Liver (tissue), 9 donors: Measurements from ENCODE around the gene ADGRV1. TPM values are rescaled to one million over a fixed set of nuclear protein-coding genes. Genes with fewer than 3 reads are reported as not detected.

ENCODE experiments used
- DNase-seq: peaks from one replicate; pipeline ENCODE4 v3.0.0-alpha.2; 2017; ENCODE audit warnings: low spot score
- H3K27ac ChIP-seq, 2 donors: one replicate each; pipeline ENCODE4 v1.7.0; 2013; ENCODE audit warnings: inconsistent platforms in 2 of 2, low read length in 2 of 2, control low read depth in 1 of 2, low read depth in 1 of 2, mild to moderate bottlenecking in 1 of 2
- H3K27me3 ChIP-seq, 4 donors: one replicate each; pipeline versions ENCODE4 v1.6.1 to v1.7.0; 2013; ENCODE audit warnings: low read length in 3 of 4, inconsistent platforms in 1 of 4, mild to moderate bottlenecking in 1 of 4, moderate library complexity in 1 of 4; ENCODE audit not compliant: control insufficient read depth in 4 of 4, insufficient read depth in 4 of 4
- H3K36me3 ChIP-seq, 4 donors: one replicate each; pipeline versions ENCODE4 v1.6.1 to v1.7.0; 2013; ENCODE audit warnings: low read length in 3 of 4, mild to moderate bottlenecking in 3 of 4, low read depth in 1 of 4, moderate library complexity in 1 of 4; ENCODE audit not compliant: control insufficient read depth in 4 of 4, insufficient read depth in 3 of 4
- H3K4me1 ChIP-seq, 4 donors: one replicate each; pipeline versions ENCODE4 v1.6.1 to v1.7.0; 2013; ENCODE audit warnings: low read length in 3 of 4, mild to moderate bottlenecking in 3 of 4, moderate library complexity in 1 of 4; ENCODE audit not compliant: control insufficient read depth in 4 of 4, insufficient read depth in 4 of 4
- H3K4me3 ChIP-seq, 3 donors: one replicate each; pipeline versions ENCODE4 v1.6.1 to v1.7.0; 2013; ENCODE audit warnings: low read length in 3 of 3, control low read depth in 1 of 3, low read depth in 1 of 3, mild to moderate bottlenecking in 1 of 3
- H3K9ac ChIP-seq, 2 donors: one replicate each; pipeline ENCODE4 v1.7.0; 2013; ENCODE audit warnings: low read length in 2 of 2, mild to moderate bottlenecking in 2 of 2, moderate library complexity in 2 of 2, control low read depth in 1 of 2, low read depth in 1 of 2
- H3K9me3 ChIP-seq, 4 donors: one replicate each; pipeline versions ENCODE4 v1.6.1 to v1.7.0; 2013; ENCODE audit warnings: low read length in 3 of 4; ENCODE audit not compliant: control insufficient read depth in 4 of 4
- CTCF ChIP-seq: fragments of 150-350 bp; IDR thresholded peaks from 2 replicates; pipeline ENCODE4 v1.5.1; 2017; ENCODE audit warnings: improper control_type of control experiment, low read depth, low read length; ENCODE audit not compliant: missing input control
- EGR1 ChIP-seq, 2 donors: IDR thresholded peaks; 2 replicates each; pipeline ENCODE4 v1.6.1; 2016 to 2018; ENCODE audit warnings: antibody characterized with exemption in 2 of 2, low read depth in 2 of 2
- FOXA1 ChIP-seq: IDR thresholded peaks from 2 replicates; pipeline ENCODE4 v1.6.1; 2016; ENCODE audit warnings: antibody characterized with exemption
- GABPA ChIP-seq, 2 donors: IDR thresholded peaks in 1 of 2; conservative IDR thresholded peaks in 1 of 2; 2 replicates each; pipeline ENCODE4 v1.6.1; 2016; ENCODE audit warnings: antibody characterized with exemption in 2 of 2, mild to moderate bottlenecking in 1 of 2, moderate library complexity in 1 of 2
- HNF4A ChIP-seq, 2 donors: conservative IDR thresholded peaks; 2 replicates each; pipeline ENCODE4 v1.6.1; 2016; ENCODE audit warnings: antibody characterized with exemption in 2 of 2, mild to moderate bottlenecking in 2 of 2
- HNF4G ChIP-seq: IDR thresholded peaks from 2 replicates; pipeline ENCODE4 v1.6.1; 2016; ENCODE audit warnings: antibody characterized with exemption
- JUND ChIP-seq, 2 donors: IDR thresholded peaks; 2 replicates each; pipeline ENCODE4 v1.6.1; 2016; ENCODE audit warnings: antibody characterized with exemption in 2 of 2
- NR2F2 ChIP-seq: IDR thresholded peaks from 2 replicates; pipeline ENCODE4 v1.6.1; 2016; ENCODE audit warnings: antibody characterized with exemption
- RAD21 ChIP-seq, 2 donors: IDR thresholded peaks; 2 replicates each; pipeline ENCODE4 v1.6.1; 2016; ENCODE audit warnings: antibody characterized with exemption in 2 of 2, mild to moderate bottlenecking in 2 of 2
- REST ChIP-seq: IDR thresholded peaks from 2 replicates; pipeline ENCODE4 v1.6.1; 2016; ENCODE audit warnings: antibody characterized with exemption, mild to moderate bottlenecking
- RXRA ChIP-seq, 2 donors: IDR thresholded peaks; 2 replicates each; pipeline ENCODE4 v1.6.1; 2017 to 2018; ENCODE audit warnings: antibody characterized with exemption in 2 of 2, mild to moderate bottlenecking in 1 of 2
- TAF1 ChIP-seq: conservative IDR thresholded peaks from 2 replicates; pipeline ENCODE4 v1.6.1; 2016; ENCODE audit warnings: antibody characterized with exemption, mild to moderate bottlenecking
- YY1 ChIP-seq: IDR thresholded peaks from 2 replicates; pipeline ENCODE4 v1.6.1; 2016; ENCODE audit warnings: antibody characterized with exemption, mild to moderate bottlenecking
- ZBTB33 ChIP-seq: IDR thresholded peaks from 2 replicates; pipeline ENCODE4 v1.6.1; 2016; ENCODE audit warnings: antibody characterized with exemption
- WGBS: extraction: QIAGEN DNeasy Blood & Tissue Kit; methylation state at CpG from one replicate; pipeline ENCODE4 v1.1.7; 2013; 5-methylcytosine and 5-hydroxymethylcytosine counted together
- polyA plus RNA-seq, 2 donors: library from polyadenylated mRNA; stranded (reverse) in 1 of 2; unstranded in 1 of 2; fragments of 200-250 nt in 1 of 2; fragments of >200 nt in 1 of 2; fragmentation: Nextera tagmentation in 1 of 2; extraction: Ambion mirVana in 1 of 2; gene quantifications; one replicate each; pipeline versions ENCODE4 v1.2.1 to v1.2.3, GENCODE V29; 2013 to 2015
- total RNA-seq, 2 donors: library from RNA; depleted of rRNA; stranded (reverse); fragments of >200 nt; gene quantifications; one replicate each; pipeline ENCODE4 v1.2.3, GENCODE V29; 2014
- TF ChIP-seq, protein P1 (sequence below): IDR thresholded peaks from 2 replicates; pipeline ENCODE4 v1.6.1; 2016; ENCODE audit warnings: antibody characterized with exemption
- donor health status: healthy.
- donor health status: healthy.
- donor health status: healthy.
- donor health status: healthy.
- donor health status: healthy.

The ADGRV1 gene
- total and polyA plus RNA-seq, 4 donors = 5.1 to 15.5 (median 9.6) TPM

- peaks cover 3 to 10% (median 10%) of the 10 kb centered on the region in 4 donors for H3K4me1 ChIP-seq
- no peak overlapping the region for H3K27ac ChIP-seq
- no peak for DNase-seq
- WGBS = 43% methylated on average over 1 of the region's 1 CpG
- TF ChIP-seq FOXA1 = no peak
- TF ChIP-seq NR2F2 = no peak
- TF ChIP-seq HNF4G = no peak
- TF ChIP-seq TAF1 = no peak
- TF ChIP-seq ZBTB33 = no peak
- TF ChIP-seq YY1 = no peak
- TF ChIP-seq, protein P1, sequence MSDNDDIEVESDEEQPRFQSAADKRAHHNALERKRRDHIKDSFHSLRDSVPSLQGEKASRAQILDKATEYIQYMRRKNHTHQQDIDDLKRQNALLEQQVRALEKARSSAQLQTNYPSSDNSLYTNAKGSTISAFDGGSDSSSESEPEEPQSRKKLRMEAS = no peak
- no peak for TF ChIP-seq GABPA (IDR thresholded peaks at IDR 0.05 in 1 of 2, conservative IDR thresholded peaks at IDR 0.05 in 1 of 2)
- no peak for TF ChIP-seq EGR1 (IDR thresholded peaks at IDR 0.05; ENCODE audit: low read depth in 2 of 2)
- no peak for TF ChIP-seq JUND (IDR thresholded peaks at IDR 0.05)
- TF ChIP-seq HNF4A (conservative IDR thresholded peaks at IDR 0.05) = no peak
- TF ChIP-seq CTCF = no peak
- H3K9me3 ChIP-seq = no peaks in the 10 kb centered on the region
- H3K27me3 ChIP-seq = peaks cover 0 to 8% (median 4%) of the 10 kb centered on the region in 4 donors
- no peak overlapping the region for H3K4me3 ChIP-seq
- no peaks in the 10 kb centered on the region for H3K36me3 ChIP-seq
- H3K9ac ChIP-seq = no peak overlapping the region
Measured at GRCh38 chr5:90563108-90563507, 4.5 kb downstream of the ADGRV1 start.

GRCh38 chr5:90565491-90565890, 6.9 kb downstream of the ADGRV1 start:
- no peaks in the 10 kb centered on the region for H3K4me1 ChIP-seq
- WGBS = 84% methylated on average over 3 of the region's 3 CpGs
- no peaks in the 10 kb centered on the region for H3K9me3 ChIP-seq
- no peak for TF ChIP-seq RXRA (IDR thresholded peaks at IDR 0.05)
- no peak for TF ChIP-seq GABPA (IDR thresholded peaks at IDR 0.05 in 1 of 2, conservative IDR thresholded peaks at IDR 0.05 in 1 of 2)
- no peak for TF ChIP-seq HNF4A (conservative IDR thresholded peaks at IDR 0.05)
- TF ChIP-seq REST = no peak
- no peak for TF ChIP-seq RAD21 (IDR thresholded peaks at IDR 0.05)
- no peak overlapping the region for H3K9ac ChIP-seq
- no peaks in the 10 kb centered on the region for H3K36me3 ChIP-seq
- no peak overlapping the region for H3K4me3 ChIP-seq
- H3K27ac ChIP-seq = no peak overlapping the region
- DNase-seq = no peak
- peaks cover 0 to 5% (median 1%) of the 10 kb centered on the region in 4 donors for H3K27me3 ChIP-seq
